Activated CD4-positive, alpha-beta T cell treated with anti-CD3 and anti-CD28 coated beads for 1 hour (primary cell): ENCODE data around the gene ADAM17.
"Not testable (repeated sequence)": the region's sequence is repeated elsewhere in the genome, so short reads cannot be mapped to it uniquely, and the experiment has no call there.

Source experiments
- DNase-seq: peaks from one replicate; pipeline ENCODE4 v3.0.0-alpha.2; 2020

ADAM17 gene

DNA sequence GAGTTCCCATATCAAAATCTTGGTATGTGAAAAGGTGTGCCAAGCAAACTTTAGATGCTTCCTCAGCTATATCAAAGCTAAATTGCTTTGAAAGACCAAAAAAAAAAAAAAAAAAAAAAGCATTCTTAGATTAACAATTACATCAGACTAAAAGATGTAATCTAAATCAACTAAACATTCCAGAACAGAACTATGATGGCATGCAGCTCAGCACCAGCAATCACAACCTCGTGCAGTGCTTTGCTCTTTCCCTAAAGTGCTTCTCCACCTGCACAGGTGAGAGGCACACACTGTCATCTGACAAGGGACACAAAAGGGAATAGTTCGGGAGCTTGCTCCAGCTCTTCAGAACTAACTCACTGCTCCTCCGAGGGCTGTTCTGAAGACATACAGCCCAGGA is 37.5 kb downstream of the ADAM17 start:
- no peak for DNase-seq

DNA sequence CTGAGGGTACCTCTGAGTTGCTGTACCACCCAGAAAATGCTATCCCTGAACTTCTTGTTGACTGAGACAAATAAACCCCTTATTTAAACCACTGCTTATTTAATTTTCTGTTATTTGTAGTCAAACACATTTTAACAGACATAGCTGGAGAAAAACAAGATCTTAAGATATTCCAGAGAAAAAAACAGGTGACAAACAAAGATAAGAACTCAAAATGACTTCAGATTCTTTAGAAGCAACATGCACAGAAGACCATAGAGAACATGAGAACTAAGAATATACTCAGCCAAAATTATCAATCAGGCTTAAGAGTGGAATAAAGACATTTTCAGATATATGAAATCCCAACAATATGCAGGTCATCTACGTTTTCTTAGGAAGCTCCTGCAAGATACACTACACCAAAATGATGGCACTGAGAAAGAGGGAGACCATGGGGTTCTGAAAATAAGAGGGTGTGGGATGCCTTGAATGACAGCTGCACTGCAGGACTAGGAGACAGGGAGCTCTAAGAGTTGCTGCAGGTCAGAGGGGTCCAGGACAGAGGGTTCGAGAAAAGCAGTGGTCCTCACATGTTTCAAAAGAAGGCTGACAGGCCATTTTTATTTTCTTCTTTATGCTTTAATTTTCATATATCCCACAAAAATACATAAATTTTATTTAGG is 38.4 kb downstream of the ADAM17 start:
- DNase-seq: no peak

- not testable (repeated sequence) for DNase-seq
Observed at GRCh38 chr2:9513946-9514345, 41.7 kb downstream of the ADAM17 start.

- DNase-seq: no peak
Observed at GRCh38 chr2:9508931-9509330, 46.7 kb downstream of the ADAM17 start.

DNA sequence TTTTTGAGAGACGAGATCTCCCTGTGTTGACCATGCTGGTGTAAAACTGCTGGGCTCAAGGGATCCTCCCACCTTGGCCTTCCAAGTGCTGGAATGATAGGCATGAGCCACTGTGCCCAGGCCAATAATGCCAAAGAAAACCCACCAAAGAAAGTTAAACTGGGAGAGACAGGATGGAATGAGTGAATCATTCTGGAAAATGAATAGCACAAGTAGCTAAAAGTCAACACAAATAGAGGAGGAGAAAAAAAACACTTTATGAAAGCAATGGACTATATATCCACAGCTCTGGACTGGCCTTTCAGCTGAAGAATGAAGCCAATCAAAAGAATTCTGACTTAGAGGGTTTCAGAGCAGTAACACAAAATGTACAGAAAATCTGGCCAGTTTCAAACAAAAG is 57.4 kb downstream of the ADAM17 start:
- no peak for DNase-seq

DNA sequence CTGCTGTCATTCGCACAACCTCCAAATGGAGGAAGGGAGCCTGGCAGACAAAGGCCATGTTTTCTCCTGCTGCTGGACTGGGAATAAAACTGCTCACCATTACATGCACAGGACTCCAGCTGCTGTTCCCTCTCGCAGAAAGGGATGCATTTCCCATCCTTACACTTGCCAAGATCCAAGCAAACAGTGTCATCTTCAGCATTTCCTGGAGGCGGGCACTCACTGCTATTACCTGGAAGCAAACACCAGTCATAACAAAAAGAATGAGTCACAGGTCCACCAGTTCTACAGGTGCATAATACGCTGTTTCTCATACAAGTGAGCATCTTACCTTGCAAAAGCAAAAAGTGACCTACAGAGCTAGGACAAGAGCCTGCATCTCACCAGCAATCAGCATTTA is 58.6 kb downstream of the ADAM17 start:
- DNase-seq: no peak

DNA sequence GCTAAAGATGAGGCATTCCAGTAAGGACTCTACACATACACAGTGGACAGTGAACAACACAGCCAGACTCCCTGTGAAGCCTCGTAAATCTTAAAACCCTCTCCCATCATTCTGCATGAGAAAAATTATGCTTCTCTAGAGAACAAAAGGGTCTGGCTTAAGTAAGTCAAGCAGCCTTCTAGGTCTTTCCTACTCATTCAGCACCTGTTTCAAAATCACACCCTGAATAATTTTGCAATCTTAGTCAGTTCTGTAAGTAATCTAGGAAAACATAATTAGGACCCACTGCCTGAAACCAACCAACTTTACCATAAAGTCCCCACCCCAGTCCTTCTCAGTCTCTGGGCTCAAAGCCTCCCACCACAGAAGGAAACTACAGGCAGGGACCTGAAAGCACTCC is 61.5 kb downstream of the ADAM17 start:
- no peak for DNase-seq

DNA sequence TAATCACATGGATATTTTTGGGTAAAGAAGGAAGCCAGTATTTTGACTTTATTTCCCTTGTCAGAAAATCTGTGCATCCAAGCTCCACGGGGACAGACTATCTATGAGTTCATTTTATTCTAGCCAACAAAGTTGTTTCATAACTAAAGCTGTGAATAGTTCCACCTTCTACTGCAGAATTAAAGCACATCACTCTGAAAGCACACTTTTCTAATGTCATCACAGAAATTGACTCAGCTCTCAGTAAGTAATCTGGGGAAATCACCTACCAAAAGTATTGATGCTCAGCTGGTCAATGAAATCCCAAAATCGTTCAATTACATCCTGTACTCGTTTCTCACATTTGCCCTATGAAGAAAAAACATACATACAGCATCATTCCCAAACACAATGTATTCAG is 62.2 kb downstream of the ADAM17 start:
- DNase-seq: no peak

DNA sequence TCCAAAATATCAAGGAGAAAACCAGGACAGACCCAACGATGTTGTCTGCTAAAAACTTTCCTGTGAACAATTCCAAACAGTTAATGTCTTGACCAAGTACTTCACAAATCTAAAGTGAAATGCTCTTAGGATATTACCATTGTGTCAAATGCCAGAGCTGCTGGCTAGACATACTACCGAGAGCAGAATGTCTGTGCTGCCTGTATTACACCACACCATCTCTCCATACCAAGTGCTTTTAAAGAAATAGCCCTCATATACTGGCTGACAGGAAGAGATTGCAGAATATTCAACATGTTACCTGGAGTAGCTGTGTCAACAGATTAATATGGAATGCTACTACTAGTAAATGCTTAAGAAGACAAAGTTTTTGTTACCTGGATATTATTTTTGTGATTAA is 62.7 kb downstream of the ADAM17 start:
- DNase-seq: no peak

GRCh38 chr2:9490789-9491188 is 64.8 kb downstream of the ADAM17 start:
- DNase-seq: no peak

- DNase-seq: no peak
Observed at GRCh38 chr2:9488583-9489547, 66.8 kb downstream of the ADAM17 start.

DNA sequence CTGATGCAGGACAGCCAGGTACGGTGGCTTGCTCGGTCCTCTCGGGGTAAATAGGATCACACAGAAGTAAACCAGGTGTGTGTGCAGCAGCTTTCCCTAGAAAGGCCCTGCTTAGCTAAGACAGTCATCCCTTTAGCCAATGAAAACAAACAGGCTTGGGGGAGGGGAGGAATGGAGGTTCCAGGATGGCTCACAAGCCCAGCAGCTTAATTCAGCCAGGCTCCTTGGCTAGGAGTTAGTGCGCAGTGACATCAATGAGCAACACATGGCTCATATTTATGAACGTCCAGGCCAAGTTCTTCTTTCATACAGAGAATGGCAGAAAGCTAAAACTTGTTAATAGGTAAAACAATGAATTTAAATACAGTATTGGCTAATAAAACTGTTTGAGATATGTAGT is 71.1 kb downstream of the ADAM17 start:
- no peak for DNase-seq

GRCh38 chr2:9483107-9483506 is 72.5 kb downstream of the ADAM17 start:
- no peak for DNase-seq

- no peak for DNase-seq
Observed at GRCh38 chr2:9480157-9480556, 75.5 kb downstream of the ADAM17 start.

- no peak for DNase-seq
Observed at GRCh38 chr2:9478526-9478925, 77.1 kb downstream of the ADAM17 start.

- DNase-seq: no peak
Observed at GRCh38 chr2:9477914-9478313, 77.7 kb downstream of the ADAM17 start.

- peak; percentile 72 for DNase-seq
Observed at GRCh38 chr2:9474361-9475057, 81.1 kb downstream of the ADAM17 start, which contains the start of gene IAH1. IAH1 (plus strand) TSS chr2:9474551; CDS start chr2:9474567, 16 bp downstream.

DNA sequence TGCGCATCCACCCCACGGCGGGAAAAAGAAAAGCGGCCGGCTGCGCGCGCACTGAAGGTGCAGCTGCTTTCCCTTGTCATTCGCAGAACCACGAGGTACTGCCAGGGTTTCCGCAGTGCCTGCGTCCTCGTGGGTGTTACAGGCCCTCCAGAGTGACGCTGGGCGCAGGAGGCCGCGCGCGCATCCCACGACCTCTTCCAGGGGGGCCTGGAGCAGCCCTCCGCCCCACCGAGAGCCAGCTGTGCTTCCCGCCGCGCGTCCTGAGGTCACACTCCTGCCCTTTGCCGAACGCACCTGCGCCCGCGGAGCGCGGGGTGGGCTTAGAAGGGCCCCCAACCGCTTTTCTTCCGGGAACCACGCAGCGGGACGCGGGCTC is 81.7 kb downstream of the ADAM17 start:
- DNase-seq: peak; percentile 56

- no peak for DNase-seq
Observed at GRCh38 chr2:9473308-9473984, 82.2 kb downstream of the ADAM17 start.

GRCh38 chr2:9472511-9472910 is 83.1 kb downstream of the ADAM17 start:
- DNase-seq: no peak

GRCh38 chr2:9471206-9471605 is 84.4 kb downstream of the ADAM17 start:
- DNase-seq: no peak

GRCh38 chr2:9467687-9468086 is 87.9 kb downstream of the ADAM17 start:
- no peak for DNase-seq

GRCh38 chr2:9466147-9466683 is 89.4 kb downstream of the ADAM17 start:
- no peak for DNase-seq
